NCI-H2029 (cell line): Measurements from ENCODE around the gene HOXB8.

Experiments used
- DNase-seq: peaks from one replicate; lab custom pipeline; 2025; lab: John Stamatoyannopoulos, UW

Gene HOXB8

GRCh38 chr17:48637323-48638260, 22.5 kb upstream of the HOXB8 start:
- DNase-seq = no peak

GRCh38 chr17:48636177-48637018, 21.3 kb upstream of the HOXB8 start:
- DNase-seq = peak; percentile 64

- DNase-seq = no peak
Measured at GRCh38 chr17:48634493-48635208, 19.6 kb upstream of the HOXB8 start.

- DNase-seq = no peak
Measured at GRCh38 chr17:48633266-48633677, 18.2 kb upstream of the HOXB8 start.

- DNase-seq = no peak
Measured at GRCh38 chr17:48632579-48633265, 17.6 kb upstream of the HOXB8 start.

- no peak for DNase-seq
Measured at GRCh38 chr17:48631693-48632578, 16.8 kb upstream of the HOXB8 start.

GRCh38 chr17:48630925-48631692, 16.0 kb upstream of the HOXB8 start:
- no peak for DNase-seq

- DNase-seq = no peak
Measured at GRCh38 chr17:48630009-48630924, 15.2 kb upstream of the HOXB8 start.

GRCh38 chr17:48629411-48629759, 14.3 kb upstream of the HOXB8 start:
- no peak for DNase-seq

- DNase-seq = no peak
Measured at GRCh38 chr17:48628649-48629410, 13.7 kb upstream of the HOXB8 start.

- DNase-seq = no peak
Measured at GRCh38 chr17:48627623-48628521, 12.8 kb upstream of the HOXB8 start.

- DNase-seq = no peak
Measured at GRCh38 chr17:48627118-48627597, 12.1 kb upstream of the HOXB8 start.

- no peak for DNase-seq
Measured at GRCh38 chr17:48626245-48627117, 11.4 kb upstream of the HOXB8 start, which contains the start of gene HOXB9. HOXB9 (minus strand) TSS chr17:48626358; CDS start chr17:48626269, 89 bp downstream.

- no peak for DNase-seq
Measured at GRCh38 chr17:48625495-48626244, 10.6 kb upstream of the HOXB8 start.
